ENCODE measurements around the gene MAN2B1. TPM values are rescaled to one million over a fixed set of nuclear protein-coding genes. Genes with fewer than 3 reads are reported as not detected.
"Not testable (repeated sequence)": the region's sequence is repeated elsewhere in the genome, so short reads cannot be mapped to it uniquely, and the experiment has no call there.

Gene MAN2B1
- polyA plus RNA-seq, 3 donors: 26.7 to 68.3 (median 44.5) TPM

DNA sequence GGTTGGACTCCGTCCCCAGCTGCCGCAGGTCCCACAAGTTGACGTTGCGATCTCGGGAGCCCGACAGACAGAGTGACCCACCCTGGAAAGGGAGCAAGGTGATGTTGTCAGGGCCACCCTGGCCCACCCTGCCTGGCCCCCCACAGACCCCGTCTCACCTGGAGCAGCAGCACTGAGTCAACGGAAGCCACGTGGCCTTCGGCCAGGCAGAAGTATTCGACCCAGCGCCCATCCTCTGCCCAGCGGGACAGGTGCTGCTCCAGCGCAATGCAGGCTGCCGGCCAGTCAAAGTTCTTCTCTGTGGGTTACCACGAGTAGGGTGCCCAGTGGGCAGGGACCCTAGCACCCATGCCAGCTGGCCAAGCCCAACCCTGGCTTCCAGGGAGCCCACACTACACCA, 28.1 kb upstream of the MAN2B1 start:
- H3K27ac ChIP-seq (ENCODE audit: low read depth, low read length): no peak overlapping the region
- 87 to 93% (median 92%) methylated on average over 16 of the region's 16 CpGs for WGBS, 3 donors

DNA sequence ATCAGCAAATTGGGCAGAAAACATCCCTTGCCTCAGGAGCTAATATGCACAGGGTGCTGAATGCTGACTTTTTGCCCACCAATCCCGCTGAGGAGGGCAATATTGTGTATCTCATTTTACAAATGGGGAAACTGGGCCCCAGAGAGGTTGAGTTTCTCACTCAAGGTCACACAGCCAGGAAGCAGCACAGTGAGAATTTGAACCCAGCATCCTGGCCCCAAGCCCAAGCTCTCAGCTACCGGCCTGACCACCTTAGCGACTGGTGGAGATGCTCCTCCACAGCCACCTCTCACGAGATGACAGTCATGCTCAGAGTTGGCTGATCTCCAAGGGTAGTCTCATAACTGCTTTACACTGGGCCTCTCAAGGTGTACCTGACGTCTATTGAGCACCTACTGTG, 26.4 kb upstream of the MAN2B1 start:
- 85 to 87% (median 87%) methylated on average over 5 of the region's 5 CpGs for WGBS, 3 donors
- no peak overlapping the region for H3K27ac ChIP-seq (ENCODE audit: low read depth, low read length)

DNA sequence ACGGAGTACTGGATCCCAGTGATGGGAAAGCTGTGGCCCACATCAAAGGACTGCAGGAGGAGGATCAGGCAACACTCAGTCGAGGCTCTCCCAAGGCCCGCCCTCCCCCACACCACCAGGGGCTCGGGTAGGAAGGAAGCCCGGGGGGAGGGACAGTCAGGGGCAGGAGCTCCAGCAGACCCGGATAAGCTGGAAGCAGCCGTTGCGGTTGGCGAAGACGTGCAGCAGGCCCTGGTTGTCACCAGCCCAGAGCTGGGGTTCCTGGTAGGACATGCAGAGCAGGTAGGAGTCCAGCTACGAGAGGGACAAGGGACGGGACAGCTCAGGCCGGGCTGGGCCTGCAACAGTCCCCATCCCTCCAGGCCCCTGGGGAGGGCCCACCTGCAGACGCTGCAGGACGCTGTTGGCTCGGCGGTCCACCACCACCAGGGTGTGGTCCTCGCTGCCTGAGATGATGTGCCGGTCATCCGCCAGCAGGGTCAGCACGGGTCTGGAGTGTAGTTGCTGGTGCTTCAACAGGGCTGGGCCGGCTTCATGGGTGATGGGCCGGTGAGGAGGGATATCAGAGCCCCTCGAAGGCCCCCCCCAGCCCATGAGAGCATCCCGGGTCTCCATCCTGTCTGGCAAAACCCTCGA, 23.2 kb upstream of the MAN2B1 start:
- 58 to 85% (median 71%) methylated on average over 26 of the region's 26 CpGs for WGBS, 3 donors
- H3K27ac ChIP-seq (ENCODE audit: low read depth, low read length): no peak overlapping the region

DNA sequence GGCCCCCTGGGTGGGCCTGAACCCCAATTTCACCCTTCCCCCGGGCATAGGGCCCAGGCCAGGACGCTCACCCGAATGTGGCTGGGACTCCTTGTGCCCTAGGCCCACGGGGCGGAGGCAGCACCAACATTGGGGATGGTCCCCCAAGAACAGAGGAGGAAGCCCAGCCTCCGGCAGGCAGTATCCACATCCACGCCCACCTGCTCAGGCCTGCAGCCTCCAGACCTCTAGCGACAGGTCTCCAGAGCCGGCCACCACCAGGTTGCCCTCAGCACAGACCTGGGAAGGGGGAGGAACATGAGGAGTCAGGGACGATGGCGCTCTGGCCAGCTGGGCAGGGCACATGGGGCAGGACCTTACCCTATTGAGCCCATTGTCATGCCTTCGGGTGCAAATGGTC, 22.5 kb upstream of the MAN2B1 start:
- 86 to 90% (median 88%) methylated on average over 12 of the region's 12 CpGs for WGBS, 3 donors
- H3K27ac ChIP-seq (ENCODE audit: low read depth, low read length): no peak overlapping the region

DNA sequence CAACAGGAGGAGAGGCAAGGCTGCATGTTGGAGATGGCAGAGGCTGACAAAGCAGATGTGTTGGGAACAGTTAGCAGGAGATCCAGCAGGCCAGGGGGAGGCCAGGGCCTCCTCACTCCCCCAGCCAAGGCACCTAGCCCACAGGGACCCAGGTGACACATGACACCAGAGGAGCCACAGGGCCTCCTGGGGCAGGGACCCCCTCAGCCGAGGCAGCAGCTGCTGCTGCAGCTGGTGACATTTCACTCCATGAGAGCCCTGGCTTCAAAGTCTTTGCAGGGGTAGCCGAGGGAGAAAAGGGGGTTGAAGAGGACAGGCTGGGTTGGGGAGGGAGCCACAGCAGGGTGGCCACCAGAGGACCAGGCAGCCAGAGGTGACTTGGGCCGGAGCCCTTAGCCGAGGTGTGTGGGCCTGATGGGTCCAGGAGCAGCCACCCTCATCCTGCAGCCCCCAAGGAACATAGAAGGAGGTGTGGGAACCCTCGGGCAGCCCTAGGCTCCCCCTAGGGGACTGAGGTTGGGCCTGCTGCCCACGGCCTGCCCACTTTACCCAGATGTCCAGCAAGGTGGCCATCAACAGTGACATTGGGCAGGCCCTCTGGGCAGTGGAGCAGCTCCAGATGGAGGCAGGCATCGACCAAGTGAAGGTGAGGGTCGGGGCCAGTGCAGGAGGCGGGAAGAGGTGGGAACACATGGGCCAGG, 21.1 kb upstream of the MAN2B1 start, which contains the start of gene GNG14:
TSS of gene GNG14 (plus strand) at position 503 of the 701 bp plus-strand sequence. CDS start at position 554, 51 bp downstream.
- WGBS, 3 donors: 85 to 92% (median 86%) methylated on average over 6 to 9 of the region's 9 CpGs
- no peak within 1 kb of the TSS for H3K27ac ChIP-seq (ENCODE audit: low read depth, low read length)

DNA sequence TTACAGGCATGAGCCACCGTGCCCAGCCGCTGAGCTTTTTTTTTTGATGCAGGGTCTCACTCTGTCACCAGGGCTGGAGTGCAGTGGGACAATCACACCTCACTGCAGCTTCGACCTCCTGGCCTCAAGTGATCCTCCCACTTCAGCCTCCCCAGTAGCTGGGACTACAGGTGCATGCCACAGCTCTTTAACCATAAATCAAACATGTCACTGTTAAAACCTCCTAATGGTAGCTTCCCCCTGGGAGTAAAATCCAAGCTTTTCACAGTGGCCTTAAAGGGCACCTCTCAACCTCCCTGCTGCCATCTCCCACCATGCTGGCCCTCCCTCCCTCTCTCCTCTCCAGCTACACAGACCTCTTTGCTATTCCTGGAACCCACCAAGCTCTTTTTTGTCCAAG, 19.3 kb upstream of the MAN2B1 start:
- WGBS, 3 donors: 80 to 90% (median 90%) methylated on average over 3 of the region's 3 CpGs

DNA sequence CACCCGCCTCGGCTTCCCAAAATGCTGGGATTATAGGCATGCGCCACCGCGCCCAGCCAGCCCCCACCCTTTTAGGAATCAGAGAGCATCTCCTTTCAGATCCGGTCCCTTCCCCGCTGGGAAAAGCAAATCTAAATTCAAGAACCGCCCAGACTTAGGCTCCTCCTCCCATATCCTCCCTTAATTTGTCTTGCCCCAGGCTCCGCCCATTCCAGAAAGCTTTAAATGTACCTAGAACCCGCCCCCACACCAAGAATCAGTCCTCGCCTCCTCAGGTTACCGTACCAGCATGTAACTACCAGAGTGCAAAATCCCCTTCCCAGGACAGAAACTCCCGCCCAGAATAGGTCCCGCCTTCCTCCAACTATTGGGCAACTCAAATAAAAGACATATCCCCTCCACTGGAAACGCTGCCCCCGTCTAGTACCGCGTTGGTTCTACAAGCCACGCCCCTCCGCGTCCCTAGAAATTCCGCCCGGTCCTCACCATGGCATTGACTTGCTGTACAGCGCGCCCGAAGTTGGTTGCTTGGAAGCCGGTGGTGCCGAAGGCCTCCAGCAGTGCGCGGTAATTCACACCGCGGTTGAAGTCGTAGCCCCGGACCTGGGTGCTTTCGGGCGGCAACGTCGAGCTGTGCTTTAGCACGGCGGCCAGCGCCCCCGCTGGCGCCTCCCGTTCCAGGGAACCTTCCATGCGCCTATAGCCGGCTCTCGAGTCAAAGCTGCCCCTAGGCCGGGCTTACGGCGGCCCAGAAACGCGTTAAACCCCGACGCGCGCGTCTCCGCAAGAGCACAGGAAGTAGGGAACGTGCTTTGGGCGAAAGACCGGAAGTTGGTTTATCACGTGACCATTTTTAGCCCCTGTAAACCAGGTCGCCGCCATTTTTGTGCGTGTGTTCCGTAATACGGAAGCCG, 14.8 kb upstream of the MAN2B1 start, which contains the start of gene DHPS:
TSS of gene DHPS (minus strand) at position 807 of the 914 bp plus-strand sequence. CDS start at position 693, 114 bp downstream.
- peak within 1 kb of the TSS; percentile 99 for H3K27ac ChIP-seq (ENCODE audit: low read depth, low read length)
- 0 to 1% (median 0%) methylated on average over 68 of the region's 68 CpGs for WGBS, 3 donors

More for the DNA sequence above, 19.3 kb upstream of the MAN2B1 start:
- H3K27ac ChIP-seq (ENCODE audit: low read depth, low read length): no peak overlapping the region

DNA sequence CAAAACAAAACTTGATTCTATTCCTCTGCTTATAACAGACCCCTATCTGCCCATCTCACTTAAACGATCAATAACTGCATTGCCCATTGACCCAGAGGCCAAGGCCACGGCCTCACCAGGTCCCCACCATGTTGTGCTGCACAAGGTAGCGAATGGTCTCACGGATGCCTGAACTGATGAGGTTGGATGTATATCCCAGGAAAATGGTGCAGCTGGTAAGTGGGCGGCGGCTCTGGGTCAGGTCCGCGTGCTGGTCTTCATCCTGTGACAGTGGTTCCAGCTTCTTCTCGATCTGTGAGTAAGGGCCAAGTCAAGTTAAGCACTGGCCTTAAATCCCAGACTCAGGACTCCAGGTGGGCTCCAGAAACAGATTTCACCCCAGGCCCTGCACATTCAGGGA, 13.5 kb upstream of the MAN2B1 start:
- no peak overlapping the region for H3K27ac ChIP-seq (ENCODE audit: low read depth, low read length)
- 88 to 95% (median 90%) methylated on average over 9 of the region's 9 CpGs for WGBS, 3 donors

DNA sequence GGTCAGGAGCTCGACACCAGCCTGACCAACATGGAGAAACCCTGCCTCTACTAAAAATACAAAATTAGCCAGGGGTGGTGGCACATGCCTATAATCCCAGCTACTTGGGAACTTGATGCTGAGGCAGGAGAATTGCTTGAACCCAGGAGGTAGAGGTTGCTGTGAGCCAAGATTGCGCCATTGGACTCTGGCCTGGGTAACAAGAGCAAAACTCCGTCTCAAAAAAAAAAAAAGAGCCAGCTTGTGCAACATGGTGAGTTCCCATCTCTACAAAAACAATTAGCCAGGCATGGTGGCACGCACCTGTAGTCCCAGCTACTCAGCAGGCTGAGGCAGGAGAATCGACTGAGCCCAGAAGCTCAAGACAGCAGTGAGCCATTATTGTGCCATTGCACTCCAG, 11.5 kb upstream of the MAN2B1 start:
- H3K27ac ChIP-seq (ENCODE audit: low read depth, low read length): not testable (repeated sequence)
- WGBS, 3 donors: 75 to 90% (median 83%) methylated on average over 5 of the region's 5 CpGs

DNA sequence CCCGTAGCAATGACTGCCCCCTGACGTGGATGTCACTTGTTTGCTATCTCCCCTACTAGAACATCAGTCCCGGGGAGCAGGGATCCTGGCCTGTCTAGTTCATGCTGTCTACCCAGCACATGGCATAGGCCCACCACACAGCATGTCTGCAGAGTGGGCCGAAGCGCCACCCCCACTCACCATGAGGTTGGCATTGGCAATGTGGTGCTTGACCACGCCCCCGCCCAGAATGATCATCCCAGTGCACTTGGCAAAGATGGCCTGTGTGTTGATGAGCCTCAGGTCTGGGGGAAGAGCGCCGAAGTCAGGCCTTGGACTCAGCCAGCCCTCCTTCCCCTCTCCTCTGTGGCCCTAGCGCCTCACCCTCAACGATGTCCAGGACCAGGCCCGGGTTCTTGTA, 10.4 kb upstream of the MAN2B1 start:
- WGBS, 3 donors: 89 to 93% (median 91%) methylated on average over 12 of the region's 12 CpGs
- H3K27ac ChIP-seq (ENCODE audit: low read depth, low read length): no peak overlapping the region

DNA sequence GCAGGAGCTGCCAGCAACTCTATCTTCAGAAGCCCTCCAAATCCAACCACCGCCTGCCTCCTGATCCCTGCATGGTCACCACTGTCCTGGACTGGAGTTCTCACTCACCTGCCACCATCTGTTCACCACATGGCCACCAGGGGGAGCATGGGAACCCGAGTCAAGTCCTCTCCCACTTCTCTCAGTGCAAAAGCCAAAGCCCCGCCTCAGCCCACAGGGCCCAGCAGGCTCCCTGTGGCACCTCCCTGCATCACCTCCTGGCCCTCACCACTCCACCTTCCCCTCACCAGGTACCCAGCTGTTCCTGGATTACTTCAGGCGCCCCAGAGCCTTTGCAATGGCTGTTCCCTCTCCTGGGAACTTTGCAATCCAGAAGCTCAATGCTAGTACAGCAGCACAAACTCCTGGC, 9.8 kb upstream of the MAN2B1 start:
- 14 to 34% (median 18%) methylated on average over 4 of the region's 4 CpGs for WGBS, 3 donors
- H3K27ac ChIP-seq (ENCODE audit: low read depth, low read length): no peak overlapping the region

DNA sequence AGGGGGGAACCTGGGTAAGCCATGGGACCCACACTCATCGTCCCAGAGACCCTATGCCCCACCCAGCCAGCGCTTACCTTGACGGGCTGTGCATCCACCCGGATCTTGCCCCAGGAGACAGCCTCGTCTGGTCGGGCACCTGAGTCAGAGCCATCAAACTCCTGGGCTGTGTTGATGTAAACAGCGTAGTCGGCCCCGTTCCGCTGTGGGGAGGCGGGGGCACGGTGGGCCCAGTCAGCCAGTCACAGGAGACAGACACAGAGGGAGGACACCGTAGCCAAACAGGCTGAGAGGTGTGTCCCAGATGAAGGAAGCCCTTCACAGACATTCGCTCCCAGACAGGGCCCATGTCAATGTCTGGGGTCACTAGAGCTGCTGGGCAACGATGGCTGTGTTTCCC, 9.4 kb upstream of the MAN2B1 start:
- H3K27ac ChIP-seq (ENCODE audit: low read depth, low read length): no peak overlapping the region

DNA sequence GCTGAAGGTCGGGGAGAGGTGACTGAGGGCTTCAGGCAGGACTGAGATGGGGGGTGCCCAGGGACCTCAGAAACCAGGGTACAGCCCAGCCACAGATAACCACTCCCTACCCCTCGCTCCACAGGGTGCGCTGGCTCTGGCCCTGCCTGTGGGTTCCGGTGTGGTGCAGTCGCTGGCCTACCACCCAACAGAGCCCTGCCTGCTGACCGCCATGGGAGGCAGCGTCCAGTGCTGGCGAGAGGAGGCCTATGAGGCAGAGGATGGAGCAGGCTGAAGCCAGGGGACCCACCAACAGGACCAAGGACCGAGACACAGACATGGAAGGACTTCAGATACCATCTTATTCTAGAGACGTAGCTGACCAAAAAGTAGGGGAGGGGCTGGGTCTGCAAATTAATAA, 8.9 kb upstream of the MAN2B1 start:
- no peak overlapping the region for H3K27ac ChIP-seq (ENCODE audit: low read depth, low read length)
- 92 to 94% (median 94%) methylated on average over 10 of the region's 10 CpGs for WGBS, 3 donors

More for the DNA sequence above, 9.4 kb upstream of the MAN2B1 start:
- 86 to 88% (median 87%) methylated on average over 13 to 15 of the region's 15 CpGs for WGBS, 3 donors

DNA sequence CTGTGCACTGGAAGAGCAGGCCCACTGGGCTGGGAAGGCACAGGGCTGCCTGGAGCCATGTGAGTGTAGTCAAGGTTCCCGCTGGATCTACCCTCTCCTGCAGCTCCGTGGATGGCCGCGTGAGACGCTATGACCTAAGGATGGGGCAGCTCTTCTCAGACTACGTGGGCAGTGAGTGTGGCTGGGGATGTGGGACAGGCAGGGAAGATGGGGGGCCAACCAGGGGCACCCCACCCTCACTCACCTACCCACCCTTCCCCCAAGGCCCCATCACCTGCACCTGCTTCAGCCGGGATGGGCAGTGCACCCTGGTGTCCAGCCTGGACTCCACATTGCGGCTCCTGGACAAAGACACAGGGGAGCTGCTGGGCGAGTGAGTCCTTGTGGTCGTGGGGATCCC, 6.2 kb upstream of the MAN2B1 start:
- 77 to 90% (median 85%) methylated on average over 10 of the region's 10 CpGs for whole genome bisulfite sequencing, 3 donors
- H3K27ac ChIP-seq (ENCODE audit: low read depth, low read length): no peak overlapping the region

DNA sequence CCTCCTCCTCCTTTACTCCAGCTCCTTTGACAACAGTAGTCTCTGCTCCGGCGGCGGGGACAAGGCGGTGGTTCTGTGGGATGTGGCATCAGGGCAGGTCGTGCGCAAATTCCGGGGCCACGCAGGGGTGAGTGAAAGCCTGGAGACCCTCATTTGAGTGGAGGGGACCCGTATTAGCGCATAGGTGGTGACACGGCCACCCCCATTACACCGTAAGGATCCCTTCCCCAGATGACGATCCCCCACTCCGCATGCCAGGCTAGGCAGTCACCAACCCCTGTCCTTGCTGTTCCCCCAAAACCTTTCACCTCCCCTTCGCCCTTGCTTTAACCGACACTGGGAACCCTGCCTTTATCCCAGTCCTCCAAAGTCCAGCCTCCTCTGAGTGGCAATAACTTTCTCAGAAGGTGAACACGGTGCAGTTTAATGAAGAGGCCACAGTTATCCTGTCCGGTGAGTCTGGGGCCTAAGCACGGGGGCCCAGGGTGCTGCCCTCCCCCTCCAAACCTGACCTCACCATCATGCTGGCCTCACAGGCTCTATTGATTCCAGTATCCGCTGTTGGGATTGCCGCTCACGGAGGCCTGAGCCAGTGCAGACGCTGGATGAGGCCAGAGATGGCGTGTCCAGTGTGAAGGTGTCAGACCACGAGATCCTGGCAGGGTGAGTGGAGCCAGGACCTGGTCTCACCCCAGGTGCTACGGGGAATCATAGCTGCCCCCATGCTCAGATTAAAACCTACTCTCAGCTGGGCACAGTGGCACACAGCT, 3.8 kb upstream of the MAN2B1 start:
- no peak overlapping the region for H3K27ac ChIP-seq (ENCODE audit: low read depth, low read length)
- 29 to 43% (median 41%) methylated on average over 24 to 26 of the region's 26 CpGs for WGBS, 3 donors

DNA sequence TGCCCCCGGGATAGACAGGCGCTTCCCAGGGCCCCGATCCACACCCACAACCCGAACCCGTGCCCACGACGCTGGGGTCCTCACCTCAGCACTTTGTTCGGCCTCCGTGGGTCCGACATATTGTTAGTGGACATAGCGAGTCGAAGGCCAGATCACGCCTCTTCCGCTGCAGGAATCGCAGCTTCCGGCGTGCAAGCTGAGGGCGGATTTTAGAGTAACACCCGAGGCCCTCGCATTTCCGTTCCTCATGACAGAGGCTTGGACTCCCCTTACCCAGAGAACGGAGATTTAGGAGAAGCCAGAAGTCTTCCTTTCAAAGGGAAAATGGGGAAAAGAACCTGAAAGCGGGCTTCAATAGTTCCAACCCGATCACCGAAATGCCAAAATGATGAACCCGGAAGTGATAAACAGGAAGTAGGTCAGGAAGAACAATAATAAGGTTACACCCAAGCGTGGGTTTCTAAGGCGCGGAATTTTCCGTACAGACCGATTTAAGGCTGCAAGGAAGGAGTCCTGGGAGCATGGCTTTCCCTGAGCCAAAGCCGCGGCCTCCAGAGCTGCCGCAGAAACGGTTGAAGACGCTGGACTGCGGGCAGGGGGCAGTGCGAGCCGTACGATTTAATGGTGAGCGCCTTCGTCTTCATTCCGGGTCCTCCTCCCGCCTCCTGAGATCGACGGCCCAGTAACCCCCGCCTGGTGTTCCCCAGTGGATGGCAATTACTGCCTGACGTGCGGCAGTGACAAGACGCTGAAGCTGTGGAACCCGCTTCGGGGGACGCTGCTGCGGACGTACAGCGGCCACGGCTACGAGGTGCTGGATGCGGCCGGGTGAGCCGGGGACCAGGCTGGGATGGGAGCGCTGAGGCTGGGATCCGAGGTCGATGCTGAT, 3.0 kb upstream of the MAN2B1 start:
- peak overlapping the region; percentile 88 for H3K27ac ChIP-seq (ENCODE audit: low read depth, low read length)
- 0 to 1% (median 1%) methylated on average over 64 of the region's 64 CpGs for WGBS, 3 donors

DNA sequence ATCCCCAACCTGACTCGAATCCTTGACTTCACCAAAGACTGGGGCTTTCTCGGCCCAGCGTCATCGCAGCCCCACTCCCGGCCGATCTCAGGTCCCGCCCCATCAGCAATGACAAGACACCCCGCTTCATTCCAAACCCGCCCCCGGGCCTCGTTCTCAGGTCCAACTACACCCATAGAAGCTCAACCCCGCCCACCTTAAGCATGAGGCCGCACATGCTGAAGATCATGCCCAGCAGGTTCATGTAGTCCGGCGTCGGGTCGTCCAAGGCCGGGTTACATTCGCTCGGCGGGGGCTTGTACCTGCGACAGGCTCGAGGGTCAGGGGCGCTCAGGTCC, 2.4 kb upstream of the MAN2B1 start:
- 0 to 1% (median 1%) methylated on average over 24 of the region's 24 CpGs for WGBS, 3 donors

More for the DNA sequence above, 2.4 kb upstream of the MAN2B1 start:
- no peak overlapping the region for H3K27ac ChIP-seq (ENCODE audit: low read depth, low read length)
